NCI-H187 treated with DMSO at 0.1 percent for 48 hours (cell line): ENCODE measurements around the gene KANK2.
"Not testable (repeated sequence)": the region's sequence is repeated elsewhere in the genome, so short reads cannot be mapped to it uniquely, and the experiment has no call there.

ENCODE experiments used
- DNase-seq: peaks from one replicate; lab custom pipeline; 2025; lab: John Stamatoyannopoulos, UW

KANK2 gene

GRCh38 chr19:11172576-11172975 is 24.8 kb downstream of the KANK2 start:
- DNase-seq, result no peak

DNA sequence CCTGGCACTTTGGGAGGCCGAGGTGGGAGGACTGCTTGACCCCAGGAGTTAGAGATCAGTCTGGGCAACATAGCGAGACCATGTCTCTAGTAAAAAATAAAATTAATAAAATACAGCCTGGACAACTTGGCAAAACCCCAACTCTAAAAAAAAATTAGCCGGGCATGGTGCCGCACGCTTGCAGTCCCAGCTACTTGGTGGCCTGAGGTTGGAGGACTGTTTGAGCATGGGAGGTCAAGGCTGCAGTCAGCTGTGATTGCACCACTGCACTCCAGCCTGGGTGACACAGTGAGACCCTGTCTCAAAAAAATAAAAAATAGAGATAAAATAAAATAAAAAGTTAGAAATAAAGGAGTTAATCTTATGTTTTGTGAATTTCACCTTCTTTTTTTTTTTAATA is 26.2 kb downstream of the KANK2 start:
- DNase-seq, result no peak

DNA sequence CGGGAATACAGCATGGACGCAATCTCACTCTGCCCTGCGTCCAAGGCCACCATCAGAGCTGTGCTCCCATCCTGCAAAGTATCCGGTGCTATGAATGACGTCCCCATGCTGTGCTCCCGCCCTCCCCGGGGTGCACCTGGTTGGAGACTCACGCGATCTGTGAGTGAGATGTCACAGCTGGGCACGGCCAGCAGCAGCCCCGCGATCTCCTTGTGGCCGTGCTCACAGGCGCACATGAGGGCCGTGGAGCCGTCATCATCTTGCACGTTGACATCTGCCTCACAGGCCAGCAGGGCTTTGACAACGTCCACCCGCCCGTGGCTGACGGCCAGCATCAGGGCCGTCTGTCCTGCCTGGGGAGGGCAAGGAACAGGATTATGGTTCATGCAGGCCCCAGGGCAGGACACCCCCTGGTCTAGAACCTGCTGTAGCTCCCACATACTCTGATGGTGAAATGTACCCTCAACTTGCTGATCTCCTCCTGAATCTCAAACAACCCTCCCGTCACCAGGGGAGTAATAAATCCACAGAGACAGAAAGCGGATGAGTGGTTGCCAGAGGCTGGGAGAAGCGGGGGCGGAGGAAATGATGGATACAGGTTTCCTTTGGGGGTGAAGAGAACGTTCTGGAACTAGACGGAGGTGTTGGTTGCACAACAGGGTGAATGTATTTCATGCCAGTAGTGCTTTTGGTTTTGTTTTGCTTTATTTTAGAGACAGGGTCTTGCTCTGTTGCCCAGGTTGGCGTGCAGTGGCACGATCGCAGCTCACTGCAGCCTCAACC is 27.3 kb downstream of the KANK2 start:
- DNase-seq, result no peak

DNA sequence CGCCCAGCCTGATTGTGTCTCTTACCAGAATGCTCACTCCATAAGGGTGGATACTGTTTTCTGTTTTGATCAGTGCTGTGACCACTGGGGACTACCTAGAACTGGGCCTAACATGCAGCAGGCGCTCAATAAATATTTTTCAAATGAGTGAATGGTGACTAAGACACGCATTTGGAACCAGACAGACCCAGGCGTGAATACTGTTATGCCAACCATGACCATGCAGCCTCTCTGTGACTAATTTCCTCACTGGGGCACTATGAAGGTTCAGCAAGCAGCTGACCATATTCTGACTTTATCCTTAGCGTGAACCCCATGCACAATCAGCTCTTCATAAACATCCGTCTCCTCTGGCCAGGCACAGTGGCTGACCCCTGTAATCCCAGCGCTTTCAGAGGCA is 28.8 kb downstream of the KANK2 start:
- DNase-seq, result no peak

DNA sequence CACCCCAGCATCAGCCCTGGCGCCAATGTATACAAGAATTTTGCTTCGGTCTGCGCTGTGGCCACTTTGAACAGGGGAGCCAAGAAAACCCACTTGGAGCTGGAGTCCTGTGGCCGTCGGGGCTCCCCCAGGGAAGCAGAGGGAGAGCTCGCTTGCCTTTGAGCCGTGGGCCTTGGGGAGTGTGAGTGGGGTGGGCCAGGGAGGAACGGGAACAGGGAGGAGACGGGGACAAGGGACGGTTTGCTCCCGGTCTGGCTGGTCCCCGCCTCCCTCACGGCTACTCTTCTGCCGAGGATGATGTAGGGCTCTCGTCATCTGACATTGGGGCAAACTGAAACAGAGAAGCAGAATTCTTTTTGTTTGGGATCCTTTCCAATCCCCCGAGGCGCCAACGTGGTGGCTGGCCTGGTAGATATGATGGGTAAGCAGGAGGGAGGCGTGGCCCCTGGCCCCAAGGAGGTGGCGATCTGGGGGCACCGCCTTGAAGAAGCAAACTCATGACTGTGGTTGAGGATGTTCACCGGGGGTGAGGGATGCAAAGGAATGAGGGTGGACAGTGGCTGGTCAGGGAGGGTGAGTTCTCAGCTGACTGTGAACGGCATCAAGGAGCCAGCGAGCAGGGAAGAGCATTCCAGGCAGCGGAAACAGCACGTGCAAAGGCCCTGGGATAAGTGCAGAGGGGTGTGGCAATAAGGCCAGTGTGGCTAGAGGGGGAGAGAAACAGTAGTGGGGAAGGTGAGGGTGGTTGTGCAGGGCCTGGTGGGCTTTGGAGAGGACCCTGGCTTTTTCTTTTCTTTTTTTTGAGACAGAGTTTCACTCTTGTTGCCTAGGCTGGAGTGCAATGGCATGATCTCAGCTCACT is 30.8 kb downstream of the KANK2 start:
- no peak for DNase-seq

DNA sequence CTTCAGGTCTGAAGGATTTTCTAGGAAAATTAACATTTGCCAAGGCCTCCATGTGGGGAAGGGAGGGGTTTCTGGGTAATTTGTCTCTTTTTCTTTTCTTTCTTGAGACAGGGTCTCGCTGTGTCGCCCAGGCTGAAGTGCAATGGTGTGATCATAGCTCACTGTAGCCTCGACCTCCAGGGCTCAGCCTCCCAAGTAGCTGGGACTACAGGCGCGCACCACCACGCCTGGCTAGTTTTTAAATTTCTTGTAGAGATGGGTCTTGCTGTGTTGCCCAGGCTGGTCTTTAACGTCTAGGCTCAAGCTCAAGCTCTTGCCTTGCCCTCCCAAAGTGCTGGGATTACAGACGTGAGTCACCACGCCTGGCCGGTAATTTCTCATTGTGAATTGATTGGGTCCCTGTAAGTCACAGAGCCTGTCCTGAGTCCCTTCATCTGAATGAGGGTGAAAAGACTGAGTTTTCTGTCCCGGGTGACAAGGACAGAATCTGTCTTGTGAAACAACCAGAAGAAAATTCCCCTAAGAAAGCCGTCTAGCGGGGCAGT is 31.8 kb downstream of the KANK2 start:
- no peak for DNase-seq

GRCh38 chr19:11164879-11165406 is 32.4 kb downstream of the KANK2 start:
- DNase-seq, result no peak

DNA sequence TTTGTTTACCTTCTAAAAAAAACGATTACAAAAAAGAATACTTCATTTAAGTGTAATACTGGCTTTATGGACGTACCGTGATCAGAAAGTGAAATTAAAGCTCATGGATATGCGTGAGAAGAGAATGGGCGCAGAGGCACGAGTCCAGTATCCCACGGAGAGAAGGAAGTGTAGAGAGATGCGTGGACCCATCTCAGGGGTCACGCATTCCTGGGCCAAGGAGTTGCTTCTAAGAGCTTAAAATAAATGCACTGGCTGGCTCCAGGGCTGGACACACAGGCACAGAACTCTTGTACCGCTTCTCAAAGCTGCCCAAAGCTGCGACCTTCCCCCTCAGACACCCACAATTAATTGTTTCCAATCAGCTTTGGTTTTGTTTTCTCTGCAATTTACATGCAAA is 33.0 kb downstream of the KANK2 start:
- DNase-seq, result no peak

DNA sequence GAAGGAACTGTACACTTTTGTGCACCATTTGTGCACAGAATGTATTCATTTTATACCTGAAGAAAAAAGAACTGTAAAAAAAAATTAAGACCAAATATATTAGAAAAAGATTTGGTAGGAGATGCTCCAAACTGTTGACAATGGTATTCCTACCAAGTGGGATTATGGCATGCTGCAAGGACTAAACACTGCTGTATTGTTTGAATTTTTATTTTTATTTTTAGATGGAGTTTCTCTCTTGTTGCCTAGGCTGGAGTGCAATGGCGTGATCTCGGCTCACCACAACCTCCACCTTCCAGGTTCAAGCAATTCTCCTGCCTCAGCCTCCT is 36.9 kb downstream of the KANK2 start:
- not testable (repeated sequence) for DNase-seq

DNA sequence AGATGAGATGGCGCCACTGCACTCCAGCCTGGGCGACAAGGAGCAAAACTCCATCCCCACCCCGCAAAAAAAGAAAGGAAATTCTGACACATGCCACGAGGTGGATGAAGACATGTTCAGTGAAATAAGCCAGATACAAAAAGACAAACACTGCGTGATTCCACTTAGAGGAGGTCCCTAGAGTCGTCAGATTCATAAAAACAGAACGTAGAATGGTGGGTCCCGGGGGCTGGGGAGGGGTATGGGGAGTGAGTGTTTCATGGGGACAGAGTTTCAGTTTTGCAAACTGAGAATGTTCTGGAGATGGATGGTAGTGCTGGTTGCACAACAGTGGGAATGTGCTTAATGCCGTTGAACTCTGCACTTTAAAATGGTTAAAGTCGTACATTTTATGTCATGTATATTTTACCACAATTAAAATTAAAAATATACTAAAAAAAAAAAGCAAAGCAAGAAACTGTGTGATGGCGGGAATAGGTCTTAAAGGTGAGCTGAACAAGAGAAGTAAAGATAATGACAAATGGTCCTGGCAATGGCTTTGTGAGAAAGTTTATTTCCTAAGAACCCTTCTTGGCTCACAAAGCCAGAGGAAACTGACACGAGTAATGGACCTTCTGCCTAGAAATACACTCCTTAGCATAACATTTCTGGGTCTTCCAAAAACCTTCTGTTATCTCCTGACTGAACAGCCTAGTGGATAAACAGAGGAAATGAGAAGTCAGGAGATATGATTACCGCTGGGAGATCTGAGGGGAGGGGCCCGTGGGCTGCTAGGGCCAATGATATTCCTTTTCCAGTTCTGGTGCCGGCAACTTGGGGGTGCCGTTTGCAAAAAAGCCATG is 37.5 kb downstream of the KANK2 start:
- no peak for DNase-seq

DNA sequence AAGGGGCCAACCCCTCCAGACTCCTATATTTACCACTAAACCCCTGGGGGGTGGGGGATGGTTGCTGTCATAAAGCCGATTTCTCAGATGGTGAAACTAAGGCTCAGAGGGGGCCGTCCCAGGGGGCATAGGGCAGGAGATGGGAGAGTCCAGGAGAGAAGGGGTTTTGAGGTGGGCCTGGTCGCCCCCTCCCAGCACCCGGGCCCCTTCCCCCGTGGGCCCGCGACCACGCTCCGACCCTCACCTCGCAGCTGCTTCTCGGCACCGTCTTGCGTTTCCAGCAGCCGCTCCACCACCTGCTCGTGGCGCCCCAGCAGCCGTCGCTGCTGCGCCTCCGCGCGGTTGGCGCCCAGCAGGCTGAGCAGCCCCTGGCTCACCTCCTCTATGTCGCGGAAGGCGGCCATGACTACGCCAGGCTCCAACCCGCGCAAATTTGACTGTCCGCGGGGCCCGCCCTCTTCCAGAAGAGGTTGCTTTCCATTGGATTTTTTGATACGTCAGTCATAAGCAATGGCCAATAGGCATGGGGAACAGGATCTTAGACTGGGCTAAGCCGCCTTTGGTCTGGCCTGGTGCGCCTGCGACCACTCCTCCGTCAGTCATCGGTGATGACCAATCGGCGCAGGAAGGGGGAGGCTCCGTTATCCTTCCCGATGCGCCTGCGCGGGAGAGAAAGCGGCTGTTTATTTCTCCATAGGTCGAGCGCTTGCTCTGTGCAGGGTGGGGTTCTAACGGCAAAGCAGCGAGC is 41.8 kb downstream of the KANK2 start, which contains the start of gene SPC24:
SPC24 (minus strand) TSS at position 410 of the 748 bp plus-strand sequence; CDS start at position 404, 6 bp downstream.
- peak; percentile 79 for DNase-seq

- no peak for DNase-seq
These were observed 42.7 kb downstream of the KANK2 start for GRCh38 chr19:11154683-11155047.

- no peak for DNase-seq
These were observed 44.9 kb downstream of the KANK2 start for GRCh38 chr19:11152318-11153062.

GRCh38 chr19:11151181-11151580 is 46.2 kb downstream of the KANK2 start:
- DNase-seq, result no peak

DNA sequence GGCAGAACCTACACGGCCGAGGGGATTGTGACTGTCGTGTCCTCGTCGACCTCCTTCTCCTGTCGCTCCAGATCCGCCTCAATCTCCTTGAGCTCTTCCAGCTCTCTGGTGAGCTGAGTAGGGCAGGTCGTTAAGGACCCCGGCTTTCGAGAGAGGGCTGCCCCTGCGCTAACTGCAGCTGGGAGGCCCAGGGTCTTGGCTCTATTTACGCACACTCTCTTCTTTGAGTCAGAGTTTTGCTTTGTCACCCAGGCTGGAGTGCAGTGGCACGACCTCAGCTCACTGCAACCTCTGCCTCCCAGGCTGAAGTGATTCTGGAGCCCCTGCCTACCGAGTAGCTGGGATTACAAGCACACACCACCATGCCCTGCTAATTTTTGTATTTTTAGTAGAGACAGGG is 49.3 kb downstream of the KANK2 start:
- no peak for DNase-seq

GRCh38 chr19:11145536-11145924 is 51.8 kb downstream of the KANK2 start:
- no peak for DNase-seq

DNA sequence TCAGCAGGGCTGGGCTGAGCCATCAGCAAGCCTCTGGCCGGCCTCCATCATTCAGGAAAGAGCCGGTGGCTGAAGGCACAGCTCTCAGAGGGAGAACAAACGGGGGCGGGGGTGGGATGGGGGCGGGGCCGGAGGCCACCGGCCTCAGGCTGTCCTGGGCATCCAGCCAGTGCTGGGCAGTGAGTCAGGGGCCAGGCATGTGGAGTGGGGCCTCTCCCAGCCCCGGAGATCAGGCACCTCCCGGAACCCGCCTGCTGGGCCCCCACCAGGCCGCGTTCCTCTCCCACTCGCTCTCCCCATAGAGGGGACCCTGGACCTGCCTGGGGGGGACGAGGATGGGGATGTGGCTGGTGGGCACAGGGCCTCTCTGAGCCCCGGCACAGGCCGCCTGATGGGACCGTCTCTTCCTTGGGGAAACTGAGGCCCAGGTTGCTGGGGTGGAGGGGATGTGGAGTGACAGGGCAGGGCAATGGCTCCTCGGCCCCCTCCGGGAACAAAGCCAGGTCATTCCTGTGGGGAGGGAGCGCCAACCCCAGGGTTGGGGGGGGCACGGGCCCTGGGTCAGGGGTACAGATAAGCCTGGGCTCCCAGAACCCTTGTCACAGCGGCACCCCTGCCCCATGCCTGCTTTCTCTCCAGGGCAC is 54.7 kb downstream of the KANK2 start:
- DNase-seq, result no peak

DNA sequence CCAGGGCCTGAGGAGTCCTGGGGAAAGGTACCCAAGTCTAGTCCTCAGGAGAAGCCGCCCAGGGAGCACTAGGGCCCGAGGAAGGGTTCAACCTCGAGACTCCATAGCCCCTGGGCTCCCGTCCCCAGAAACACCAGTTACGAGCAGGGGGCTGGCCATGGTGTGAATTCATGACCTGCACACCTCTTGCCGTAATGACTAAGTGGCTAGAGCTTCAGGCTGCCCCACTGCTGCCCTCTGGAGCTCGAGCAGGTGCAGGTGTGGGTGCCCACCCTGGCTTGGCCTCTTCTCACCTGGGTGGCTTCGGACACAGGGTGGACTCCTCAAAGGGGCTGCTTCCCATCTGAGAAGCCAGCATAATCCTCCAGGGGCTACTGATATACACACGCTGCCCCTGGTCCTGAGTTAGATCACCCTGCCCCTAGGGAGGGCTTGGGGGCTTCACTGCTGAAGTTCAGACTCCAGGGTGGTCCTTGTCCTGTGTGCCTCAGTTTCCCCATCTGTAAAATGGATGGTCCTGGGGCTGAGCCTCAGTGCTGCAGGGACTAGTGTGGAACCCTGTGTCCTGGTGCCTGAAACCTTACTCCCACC is 55.3 kb downstream of the KANK2 start:
- DNase-seq, result no peak

DNA sequence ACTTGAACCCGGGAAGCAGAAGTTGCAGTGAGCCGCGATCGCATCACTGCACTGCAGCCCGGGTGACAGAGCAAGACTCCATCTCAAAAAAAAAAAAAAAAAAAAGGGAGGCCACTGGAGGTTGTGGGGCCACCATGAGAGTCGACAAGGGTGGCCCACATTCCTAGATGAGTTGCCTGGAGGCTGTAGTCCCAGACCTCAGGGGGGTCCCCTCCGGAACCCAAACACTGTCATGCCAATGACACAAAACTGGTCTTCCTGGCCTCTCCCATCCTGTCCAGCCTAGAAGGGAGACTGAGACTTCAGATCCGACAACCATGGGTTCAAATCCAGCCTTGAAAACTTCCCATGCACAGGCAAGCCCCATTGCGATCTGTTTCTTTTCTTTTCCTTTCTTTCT is 56.4 kb downstream of the KANK2 start:
- DNase-seq, result no peak
